K562 (cell line): ENCODE data around the gene ZNF41. TPM values are rescaled to one million over a fixed set of nuclear protein-coding genes. Genes with fewer than 3 reads are reported as not detected.

Experiments
- ATAC-seq: fragments of 200-7000 bp; cut with Tn5 transposase; 3 replicates; pipeline ENCODE4 v1.9.1; 2020; ENCODE audit warnings: moderate library complexity
- BruUV-seq: library from RNA; stranded (reverse); fragments of 400-500 nt; replicated peaks from 2 replicates; lab custom pipeline; 2021; lab: Mats Ljungman, UMichigan
- CTCF ChIA-PET: fragments of 300-600 bp; formaldehyde crosslinking; extraction: SDS; loops from one replicate; lab custom pipeline; 2021; ENCODE audit warnings: low intra/inter-chr PET ratio; lab: Yijun Ruan, JAX
- POLR2A ChIA-PET: fragments of 300-600, 350-650 bp; sonication (Branson Sonifier 250); formaldehyde crosslinking; extraction: SDS; loops from one replicate; lab custom pipeline; 2021; ENCODE audit warnings: antibody characterized with exemption, inconsistent platforms; lab: Yijun Ruan, JAX
- DNase-seq, 4 experiments: peaks; one replicate each; pipeline versions ENCODE4 v3.0.0 to v3.0.0-alpha.2; 2011 to 2018; ENCODE audit warnings: low spot score in 3 of 4, mixed read lengths in 3 of 4; ENCODE audit errors: extremely low read depth in 1 of 4
- FAIRE-seq: peaks from 2 replicates; lab custom pipeline; 2011; peaks lifted over from hg19 to GRCh38; lab: Jason Lieb, UNC
- H2AFZ ChIP-seq: 2 replicates; pipeline ENCODE4 v1.6.0; 2011; ENCODE audit warnings: low read depth, low read length, control low read depth, inconsistent platforms
- H3K27ac ChIP-seq: fragments of 200-600 bp; 3 replicates; pipeline ENCODE4 v1.8.0; 2011; ENCODE audit warnings: low read depth, mild to moderate bottlenecking, control low read depth, inconsistent platforms, low read length, moderate library complexity, mixed read lengths; ENCODE audit errors: extremely low read depth
- H3K27me3 ChIP-seq, 2 experiments: fragments of 300-600 bp in 1 of 2; 2 replicates in 1 of 2; 3 replicates in 1 of 2; pipeline versions ENCODE4 v1.6.0 to v1.8.0; 2011; ENCODE audit warnings: inconsistent platforms in 2 of 2, low read length in 2 of 2, mild to moderate bottlenecking in 1 of 2, mixed read lengths in 1 of 2, moderate library complexity in 1 of 2; ENCODE audit not compliant: control insufficient read depth in 2 of 2, insufficient read depth in 2 of 2
- H3K36me3 ChIP-seq: fragments of 300-600 bp; 3 replicates; pipeline ENCODE4 v1.8.0; 2011; ENCODE audit warnings: mild to moderate bottlenecking, low read length, inconsistent platforms; ENCODE audit not compliant: control insufficient read depth, insufficient read depth
- H3K4me1 ChIP-seq, 2 experiments: fragments of 200-600 bp in 1 of 2; replicated peaks in 1 of 2; 2 replicates in 1 of 2; 3 replicates in 1 of 2; pipeline versions ENCODE4 v1.5.1 to v1.8.0; 2011; ENCODE audit warnings: inconsistent platforms in 2 of 2, low read length in 2 of 2, mild to moderate bottlenecking in 1 of 2, mixed read lengths in 1 of 2, moderate library complexity in 1 of 2; ENCODE audit not compliant: control insufficient read depth in 2 of 2, insufficient read depth in 2 of 2
- H3K4me2 ChIP-seq: 2 replicates; pipeline ENCODE4 v1.6.1; 2011; ENCODE audit warnings: low read length, control low read depth, inconsistent platforms, mixed read lengths; ENCODE audit not compliant: insufficient read depth
- H3K4me3 ChIP-seq: fragments of 200-600 bp; sonication (generic), shearing (Covaris generic); 2 replicates; pipeline ENCODE4 v1.5.1; 2016; ENCODE audit warnings: control low read depth, inconsistent platforms
- H3K79me2 ChIP-seq: fragments of 200-600 bp; 3 replicates; pipeline ENCODE4 v1.8.0; 2011; ENCODE audit warnings: low read length, inconsistent platforms; ENCODE audit not compliant: control insufficient read depth, insufficient read depth
- H3K9ac ChIP-seq, 2 experiments: 2 replicates each; pipeline versions ENCODE4 v1.6.0 to v1.6.1; 2011; ENCODE audit warnings: low read depth in 2 of 2, low read length in 2 of 2, control low read depth in 1 of 2, inconsistent platforms in 1 of 2, mild to moderate bottlenecking in 1 of 2, mixed read lengths in 1 of 2; ENCODE audit not compliant: insufficient read depth in 1 of 2
- H3K9me1 ChIP-seq: one replicate; pipeline ENCODE4 v1.6.0; 2011; ENCODE audit warnings: inconsistent platforms, mild to moderate bottlenecking, low read length, moderate library complexity; ENCODE audit not compliant: control insufficient read depth, insufficient read depth
- H3K9me3 ChIP-seq: replicated peaks from 2 replicates; pipeline ENCODE4 v1.5.1; 2011; ENCODE audit warnings: low read depth, low read length, inconsistent platforms; ENCODE audit not compliant: control insufficient read depth, insufficient read depth
- H4K20me1 ChIP-seq: replicated peaks from 2 replicates; pipeline ENCODE4 v1.6.1; 2011; ENCODE audit warnings: low read length, inconsistent platforms, mixed read lengths; ENCODE audit not compliant: control insufficient read depth, insufficient read depth
- ARID1B ChIP-seq: fragments of 450-650 bp; IDR thresholded peaks from 2 replicates; pipeline ENCODE4 v1.6.1; 2016; ENCODE audit warnings: antibody characterized with exemption, mild to moderate bottlenecking, inconsistent platforms
- BRCA1 ChIP-seq, 2 experiments: fragments of 450-650 bp in 1 of 2; sonication (generic) in 1 of 2; formaldehyde crosslinking in 1 of 2; IDR thresholded peaks; 2 replicates each; pipeline versions ENCODE4 v1.5.0 to v1.6.1; 2017 to 2020; ENCODE audit warnings: mild to moderate bottlenecking in 1 of 2, missing genetic modification reagents in 1 of 2
- COPS2 ChIP-seq: fragments of 450-650 bp; conservative IDR thresholded peaks from 2 replicates; pipeline ENCODE4 v1.6.1; 2016; ENCODE audit warnings: mild to moderate bottlenecking, moderate library complexity
- FOXP1 ChIP-seq: sonication (generic); formaldehyde crosslinking; IDR thresholded peaks from 2 replicates; pipeline ENCODE4 v1.8.0; 2022; ENCODE audit warnings: mild to moderate bottlenecking, missing genetic modification reagents
- RAD21 ChIP-seq, 2 experiments: fragments of 250-450 bp in 1 of 2; fragments of 450-650 bp in 1 of 2; sonication (Bioruptor Pico) in 1 of 2; formaldehyde crosslinking in 1 of 2; IDR thresholded peaks in 1 of 2; conservative IDR thresholded peaks in 1 of 2; 2 replicates each; pipeline versions ENCODE4 v1.4.0 to v1.8.0; 2020 to 2022; ENCODE audit warnings: mild to moderate bottlenecking in 2 of 2, moderate library complexity in 1 of 2
- RB1 ChIP-seq: fragments of 450-650 bp; IDR thresholded peaks from 2 replicates; pipeline ENCODE4 v1.6.1; 2017; ENCODE audit warnings: low read depth, mild to moderate bottlenecking
- RBM22 ChIP-seq: fragments of 200-400 bp; formaldehyde crosslinking; IDR thresholded peaks from 2 replicates; pipeline ENCODE4 v1.6.1; 2018; ENCODE audit warnings: low read length, low read depth; ENCODE audit not compliant: poor library complexity, severe bottlenecking
- SAFB ChIP-seq: fragments of 200-400 bp; formaldehyde crosslinking; IDR thresholded peaks from 2 replicates; pipeline ENCODE4 v1.6.1; 2017; ENCODE audit warnings: low read depth, low read length, borderline replicate concordance
- SAP30 ChIP-seq: fragments of 200-600 bp; sonication (generic); IDR thresholded peaks from 2 replicates; pipeline ENCODE4 v1.6.1; 2012; ENCODE audit warnings: borderline replicate concordance, low read depth, mild to moderate bottlenecking, moderate library complexity, low read length, control low read depth, inconsistent platforms; ENCODE audit not compliant: insufficient read depth, poor library complexity, severe bottlenecking
- SUPT5H ChIP-seq: fragments of 450-650 bp; IDR thresholded peaks from 2 replicates; pipeline ENCODE4 v1.6.1; 2016
- ZNF354B ChIP-seq: fragments of 250-450 bp; sonication (Bioruptor Pico); IDR thresholded peaks from 2 replicates; pipeline ENCODE4 v1.4.0; 2020
- WGBS: fragments of 100-300 bp; shearing (Covaris generic); methylation state at CpG from one replicate; pipeline ENCODE4 v1.1.6; 2016; ENCODE audit warnings: low coverage, mixed read lengths; ENCODE audit not compliant: insufficient coverage; ENCODE audit errors: missing lambda C conversion rate; 5-methylcytosine and 5-hydroxymethylcytosine counted together
- in situ Hi-C: fragments of 300-500 bp; cut with MboI; formaldehyde crosslinking; loops from 4 replicates; pipeline ENCODE4 v1.15.0; 2018; ENCODE audit warnings: inconsistent platforms, mixed read lengths
- intact Hi-C: fragments of 100-400 bp; cut with micrococcal nuclease; formaldehyde crosslinking; loops from 2 replicates; pipeline ENCODE4 v1.14.2; 2022
- polyA plus RNA-seq, 8 experiments: library from polyadenylated mRNA; depleted of rRNA in 4 of 8; stranded (reverse) in 5 of 8; unstranded in 3 of 8; fragments of >200 nt; fragmentation: Nextera tagmentation in 2 of 8; fragmentation: Illumina TruSeq in 1 of 8; extraction: Ambion mirVana in 2 of 8; extraction: Trizol in 1 of 8; gene quantifications; 2 replicates each; pipeline versions ENCODE4 v1.2.1 to v1.2.3, GENCODE V29; 2011 to 2014; ENCODE audit warnings: inconsistent platforms in 1 of 8, missing spikeins in 1 of 8
- total RNA-seq, 7 experiments: library from RNA; depleted of rRNA in 6 of 7; stranded (reverse); fragments of >200 nt in 6 of 7; fragmentation: Illumina TruSeq in 2 of 7; extraction: Trizol in 2 of 7; gene quantifications; 2 replicates each; pipeline versions ENCODE4 v1.2.1 to v1.2.3, GENCODE V29; 2011 to 2021; ENCODE audit warnings: low replicate concordance in 1 of 7
- TF ChIP-seq, protein P1 (sequence below): fragments of 450-650 bp; IDR thresholded peaks from 2 replicates; pipeline ENCODE4 v1.6.1; 2016; ENCODE audit warnings: mild to moderate bottlenecking
- TF ChIP-seq, protein P2 (sequence below): fragments of 450-650 bp; IDR thresholded peaks from 2 replicates; pipeline ENCODE4 v1.7.1; 2018; ENCODE audit warnings: mild to moderate bottlenecking, low read depth; ENCODE audit not compliant: partially characterized antibody
- TF ChIP-seq, protein P3 (sequence below): sonication (generic); formaldehyde crosslinking; IDR thresholded peaks from 2 replicates; pipeline ENCODE4 v1.8.0; 2022; ENCODE audit warnings: missing genetic modification reagents, mild to moderate bottlenecking, borderline replicate concordance

Gene ZNF41
- total and polyA plus RNA-seq, 9 of the 15 experiments (the other 6 are each of a cell fraction or from before 2014, with no cell fraction given) = 0.53 to 8.6 (median 6.6) TPM

DNA sequence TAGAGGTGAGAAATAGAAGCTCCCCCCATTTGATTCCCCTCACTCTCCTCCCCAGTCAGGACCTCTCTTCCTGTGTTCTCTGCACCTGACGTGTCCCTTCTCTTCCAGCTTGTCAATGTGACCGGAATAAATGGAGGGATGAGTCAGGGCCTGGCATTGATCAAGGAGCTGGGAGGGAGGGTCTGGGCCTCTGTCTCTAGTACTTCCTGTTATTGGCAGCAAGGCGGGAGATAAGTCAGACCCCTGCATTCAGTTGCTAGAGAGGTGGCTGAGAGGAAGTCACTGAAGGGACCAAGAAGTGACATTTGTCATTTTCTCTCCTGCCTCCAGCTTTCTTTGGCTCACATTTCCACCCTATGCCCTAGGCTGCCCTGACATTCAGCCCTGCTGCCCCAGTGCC lies 35.1 kb upstream of the ZNF41 start:
- no peak overlapping the region for H3K9ac ChIP-seq
- CTCF ChIA-PET = no interaction called here
- H4K20me1 ChIP-seq = no peaks in the 10 kb centered on the region
- DNase-seq (no peak), ATAC-seq (no peak), FAIRE-seq (no peak)
- H3K27ac ChIP-seq = no peak overlapping the region
- H3K4me3 ChIP-seq = no peak overlapping the region
- POLR2A ChIA-PET = interaction anchor here (0.8 kb wide), 1 partner anchor 300 kb away, joined by 5 read pairs; no protein-coding TSS in a partner anchor
- no peaks in the 10 kb centered on the region for H3K9me3 ChIP-seq
- WGBS = 47% methylated on average over 2 of the region's 3 CpGs
- intact Hi-C loops = no loop called here
- H3K4me1 ChIP-seq = peaks cover 0 to under 1% of the 10 kb centered on the region in 2 experiments; a peak in 1 of 5 replicates
- TF ChIP-seq BRCA1 (IDR thresholded peaks at IDR 0.05) (no peak), BRCA1 (CRISPR knock-in tag; IDR thresholded peaks at IDR 0.05) (no peak), RB1 (no peak), COPS2 (no peak), ARID1B (no peak), RBM22 (no peak), FOXP1 (no peak), SUPT5H (no peak), RAD21 (CRISPR knock-in tag; conservative IDR thresholded peaks at IDR 0.05 in 1 of 2, IDR thresholded peaks at IDR 0.05 in 1 of 2) (no peak), SAP30 (no peak), SAFB (no peak), ZNF354B (CRISPR knock-in tag) (no peak)
- TF ChIP-seq, protein P1, sequence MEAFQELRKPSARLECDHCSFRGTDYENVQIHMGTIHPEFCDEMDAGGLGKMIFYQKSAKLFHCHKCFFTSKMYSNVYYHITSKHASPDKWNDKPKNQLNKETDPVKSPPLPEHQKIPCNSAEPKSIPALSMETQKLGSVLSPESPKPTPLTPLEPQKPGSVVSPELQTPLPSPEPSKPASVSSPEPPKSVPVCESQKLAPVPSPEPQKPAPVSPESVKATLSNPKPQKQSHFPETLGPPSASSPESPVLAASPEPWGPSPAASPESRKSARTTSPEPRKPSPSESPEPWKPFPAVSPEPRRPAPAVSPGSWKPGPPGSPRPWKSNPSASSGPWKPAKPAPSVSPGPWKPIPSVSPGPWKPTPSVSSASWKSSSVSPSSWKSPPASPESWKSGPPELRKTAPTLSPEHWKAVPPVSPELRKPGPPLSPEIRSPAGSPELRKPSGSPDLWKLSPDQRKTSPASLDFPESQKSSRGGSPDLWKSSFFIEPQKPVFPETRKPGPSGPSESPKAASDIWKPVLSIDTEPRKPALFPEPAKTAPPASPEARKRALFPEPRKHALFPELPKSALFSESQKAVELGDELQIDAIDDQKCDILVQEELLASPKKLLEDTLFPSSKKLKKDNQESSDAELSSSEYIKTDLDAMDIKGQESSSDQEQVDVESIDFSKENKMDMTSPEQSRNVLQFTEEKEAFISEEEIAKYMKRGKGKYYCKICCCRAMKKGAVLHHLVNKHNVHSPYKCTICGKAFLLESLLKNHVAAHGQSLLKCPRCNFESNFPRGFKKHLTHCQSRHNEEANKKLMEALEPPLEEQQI = no peak
- TF ChIP-seq, protein P2, sequence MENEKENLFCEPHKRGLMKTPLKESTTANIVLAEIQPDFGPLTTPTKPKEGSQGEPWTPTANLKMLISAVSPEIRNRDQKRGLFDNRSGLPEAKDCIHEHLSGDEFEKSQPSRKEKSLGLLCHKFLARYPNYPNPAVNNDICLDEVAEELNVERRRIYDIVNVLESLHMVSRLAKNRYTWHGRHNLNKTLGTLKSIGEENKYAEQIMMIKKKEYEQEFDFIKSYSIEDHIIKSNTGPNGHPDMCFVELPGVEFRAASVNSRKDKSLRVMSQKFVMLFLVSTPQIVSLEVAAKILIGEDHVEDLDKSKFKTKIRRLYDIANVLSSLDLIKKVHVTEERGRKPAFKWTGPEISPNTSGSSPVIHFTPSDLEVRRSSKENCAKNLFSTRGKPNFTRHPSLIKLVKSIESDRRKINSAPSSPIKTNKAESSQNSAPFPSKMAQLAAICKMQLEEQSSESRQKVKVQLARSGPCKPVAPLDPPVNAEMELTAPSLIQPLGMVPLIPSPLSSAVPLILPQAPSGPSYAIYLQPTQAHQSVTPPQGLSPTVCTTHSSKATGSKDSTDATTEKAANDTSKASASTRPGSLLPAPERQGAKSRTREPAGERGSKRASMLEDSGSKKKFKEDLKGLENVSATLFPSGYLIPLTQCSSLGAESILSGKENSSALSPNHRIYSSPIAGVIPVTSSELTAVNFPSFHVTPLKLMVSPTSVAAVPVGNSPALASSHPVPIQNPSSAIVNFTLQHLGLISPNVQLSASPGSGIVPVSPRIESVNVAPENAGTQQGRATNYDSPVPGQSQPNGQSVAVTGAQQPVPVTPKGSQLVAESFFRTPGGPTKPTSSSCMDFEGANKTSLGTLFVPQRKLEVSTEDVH = no peak
- TF ChIP-seq, protein P3, sequence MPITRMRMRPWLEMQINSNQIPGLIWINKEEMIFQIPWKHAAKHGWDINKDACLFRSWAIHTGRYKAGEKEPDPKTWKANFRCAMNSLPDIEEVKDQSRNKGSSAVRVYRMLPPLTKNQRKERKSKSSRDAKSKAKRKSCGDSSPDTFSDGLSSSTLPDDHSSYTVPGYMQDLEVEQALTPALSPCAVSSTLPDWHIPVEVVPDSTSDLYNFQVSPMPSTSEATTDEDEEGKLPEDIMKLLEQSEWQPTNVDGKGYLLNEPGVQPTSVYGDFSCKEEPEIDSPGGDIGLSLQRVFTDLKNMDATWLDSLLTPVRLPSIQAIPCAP = no peak
- no peaks in the 10 kb centered on the region for H3K27me3 ChIP-seq
- H3K36me3 ChIP-seq = no peaks in the 10 kb centered on the region
- H3K79me2 ChIP-seq = no peaks in the 10 kb centered on the region
- no TSS peak for BruUV-seq
- H3K9me1 ChIP-seq = no peaks in the 10 kb centered on the region
- in situ Hi-C loops = loop anchor here (25.0 kb wide), 1 partner anchor 519 kb away; no protein-coding TSS in a partner anchor
- H3K4me2 ChIP-seq = no peak overlapping the region
- peak overlapping the region; percentile 9; the same call in 1 of the 2 replicates for H2AFZ ChIP-seq
